Upper lobe of left lung (tissue), 6 donors: Measurements from ENCODE around the gene IRF4. TPM values are rescaled to one million over a fixed set of nuclear protein-coding genes. Genes with fewer than 3 reads are reported as not detected.

Experiments
- ATAC-seq, 2 donors: fragments of 200-7000 bp; cut with Tn5 transposase; one replicate each; pipeline ENCODE4 v1.9.1; 2022; ENCODE audit warnings: mild to moderate bottlenecking in 2 of 2, moderate library complexity in 2 of 2; ENCODE audit not compliant: low FRiP score in 2 of 2
- DNase-seq, 2 donors: peaks; one replicate each; pipeline ENCODE4 v3.0.0-alpha.2; 2019 to 2020
- H3K27ac ChIP-seq, 4 donors: fragments of 200-600 bp; sonication (generic); one replicate each; pipeline ENCODE4 v1.5.1; 2016 to 2019
- H3K27me3 ChIP-seq, 4 donors: fragments of 200-600 bp; sonication (generic); one replicate each; pipeline ENCODE4 v1.5.1; 2017 to 2019
- H3K36me3 ChIP-seq, 4 donors: fragments of 200-600 bp; sonication (generic); one replicate each; pipeline ENCODE4 v1.5.1; 2016 to 2019
- H3K4me1 ChIP-seq, 4 donors: fragments of 200-600 bp; sonication (generic); one replicate each; pipeline ENCODE4 v1.5.1; 2018 to 2019
- H3K4me3 ChIP-seq, 4 donors: fragments of 200-600 bp; sonication (generic); one replicate each; pipeline ENCODE4 v1.5.1; 2017 to 2019; ENCODE audit warnings: mild to moderate bottlenecking in 2 of 4, moderate library complexity in 1 of 4
- H3K9me3 ChIP-seq, 4 donors: fragments of 200-600 bp; sonication (generic); one replicate each; pipeline ENCODE4 v1.5.1; 2018 to 2019
- CTCF ChIP-seq, 6 experiments: fragments of 450-650 bp in 4 of 6; fragments of 200-600 bp in 2 of 6; sonication (generic) in 2 of 6; IDR thresholded peaks; one replicate each; pipeline ENCODE4 v1.5.1; 2016 to 2019; ENCODE audit warnings: antibody characterized with exemption in 6 of 6
- EP300 ChIP-seq, 4 donors: sonication (generic); formaldehyde crosslinking; IDR thresholded peaks; one replicate each; pipeline ENCODE4 v1.5.1; 2017; ENCODE audit warnings: antibody characterized with exemption in 4 of 4, control low read depth in 2 of 4
- POLR2A ChIP-seq, 4 donors: fragments of 450-650 bp; IDR thresholded peaks; one replicate each; pipeline ENCODE4 v1.5.1; 2016 to 2017; ENCODE audit warnings: antibody characterized with exemption in 4 of 4, mild to moderate bottlenecking in 2 of 4
- POLR2AphosphoS5 ChIP-seq, 2 donors: sonication (generic); formaldehyde crosslinking; IDR thresholded peaks; one replicate each; pipeline ENCODE4 v1.5.1; 2017; ENCODE audit warnings: antibody characterized with exemption in 2 of 2
- WGBS, 2 donors: methylation state at CpG; one replicate each; pipeline ENCODE4 v1.1.5; 2017 to 2018; 5-methylcytosine and 5-hydroxymethylcytosine counted together
- total RNA-seq, 6 donors: library from RNA; depleted of rRNA in 4 of 6; stranded (reverse); fragments of >200 nt in 4 of 6; gene quantifications; one replicate each; pipeline versions ENCODE4 v1.1.0 to v1.2.1, GENCODE V29; 2016 to 2021
- donor health status: DM: no; HTN: no; CAD: no; lungs with moderate emphysema.
- donor health status: DM: no; HTN: yes; CAD: no; lungs with severe emphysema.

The IRF4 gene
- total RNA-seq, 6 donors from 2014 or later, result 1.6 to 10.5 (median 5.9) TPM

GRCh38 chr6:445571-446417 is 54.2 kb downstream of the IRF4 start:
- Histone ChIP-seq H3K27ac (no peak overlapping the region), H3K4me3 (no peak overlapping the region), H3K9me3 (no peaks in the 10 kb centered on the region), H3K36me3 (no peaks in the 10 kb centered on the region), H3K27me3 (no peaks in the 10 kb centered on the region), H3K4me1 (no peaks in the 10 kb centered on the region)
- ATAC-seq, result no peak
- DNase-seq, result peak in 1 of 2 donors; percentile 22
- WGBS, 2 donors, result 65 to 86% methylated on average over 5 to 11 of the region's 11 CpGs
- TF ChIP-seq POLR2AphosphoS5 (IDR thresholded peaks at IDR 0.05) (no peak), POLR2A (IDR thresholded peaks at IDR 0.05) (no peak), EP300 (IDR thresholded peaks at IDR 0.05) (no peak), CTCF (IDR thresholded peaks at IDR 0.05) (no peak)

- DNase-seq (no peak), ATAC-seq (no peak)
- Histone ChIP-seq H3K27ac (peak overlapping the region in 1 of 4 donors; percentile 30), H3K9me3 (no peaks in the 10 kb centered on the region), H3K4me1 (no peaks in the 10 kb centered on the region), H3K4me3 (no peak overlapping the region), H3K36me3 (no peaks in the 10 kb centered on the region), H3K27me3 (no peaks in the 10 kb centered on the region)
- WGBS, 2 donors, result 72 to 76% methylated on average over 20 to 28 of the region's 28 CpGs
- TF ChIP-seq POLR2AphosphoS5 (IDR thresholded peaks at IDR 0.05) (no peak), EP300 (IDR thresholded peaks at IDR 0.05) (no peak), CTCF (IDR thresholded peaks at IDR 0.05) (no peak), POLR2A (IDR thresholded peaks at IDR 0.05) (no peak)
These were observed 55.1 kb downstream of the IRF4 start for GRCh38 chr6:446418-447366.

GRCh38 chr6:447381-448165 is 56.0 kb downstream of the IRF4 start:
- Histone ChIP-seq H3K4me3 (no peak overlapping the region), H3K4me1 (no peaks in the 10 kb centered on the region), H3K9me3 (no peaks in the 10 kb centered on the region), H3K27ac (peak overlapping the region in 1 of 4 donors; percentile 30), H3K36me3 (no peaks in the 10 kb centered on the region), H3K27me3 (no peaks in the 10 kb centered on the region)
- TF ChIP-seq CTCF (IDR thresholded peaks at IDR 0.05) (no peak), POLR2AphosphoS5 (IDR thresholded peaks at IDR 0.05) (no peak), POLR2A (IDR thresholded peaks at IDR 0.05) (no peak), EP300 (IDR thresholded peaks at IDR 0.05) (no peak)
- no peak for ATAC-seq
- WGBS, 2 donors, result 80 to 86% methylated on average over 24 to 26 of the region's 29 CpGs
- no peak for DNase-seq

GRCh38 chr6:448296-449056 is 56.9 kb downstream of the IRF4 start:
- WGBS, 2 donors, result 89 to 93% methylated on average over 19 of the region's 19 CpGs
- no peak for TF ChIP-seq EP300 (IDR thresholded peaks at IDR 0.05)
- TF ChIP-seq CTCF (IDR thresholded peaks at IDR 0.05), result no peak
- TF ChIP-seq POLR2A (IDR thresholded peaks at IDR 0.05), result no peak
- no peak for TF ChIP-seq POLR2AphosphoS5 (IDR thresholded peaks at IDR 0.05)
- ATAC-seq (no peak), DNase-seq (no peak)
- no peak overlapping the region for H3K4me3 ChIP-seq
- H3K27me3 ChIP-seq, result no peaks in the 10 kb centered on the region
- H3K4me1 ChIP-seq, result no peaks in the 10 kb centered on the region
- no peak overlapping the region for H3K27ac ChIP-seq
- no peaks in the 10 kb centered on the region for H3K36me3 ChIP-seq
- no peaks in the 10 kb centered on the region for H3K9me3 ChIP-seq
